EH (cell line): ENCODE data around the gene KLF6.
A peak's percentile ranks its signal among the peaks of the same experiment; 100 is the strongest.

Source experiments
- DNase-seq: peaks from one replicate; pipeline ENCODE4 v3.0.0-alpha.2; 2015; ENCODE audit warnings: low read depth

Gene KLF6

GRCh38 chr10:3787816-3788215 lies 2.8 kb upstream of the KLF6 start:
- no peak for DNase-seq

GRCh38 chr10:3787016-3787400 lies 2.0 kb upstream of the KLF6 start:
- no peak for DNase-seq

- no peak for DNase-seq
These were observed 1.4 kb upstream of the KLF6 start for GRCh38 chr10:3786295-3787015.

- peak; percentile 58 for DNase-seq
These were observed 852 bp upstream of the KLF6 start for GRCh38 chr10:3785851-3786271.

- DNase-seq: peak; percentile 98
These were observed 342 bp upstream of the KLF6 start for GRCh38 chr10:3785251-3785850.

GRCh38 chr10:3783682-3784432 lies 1.2 kb downstream of the KLF6 start:
- DNase-seq: peak; percentile 80

- peak; percentile 88 for DNase-seq
These were observed 1.7 kb downstream of the KLF6 start for GRCh38 chr10:3783316-3783681.

GRCh38 chr10:3782451-3783315 lies 2.3 kb downstream of the KLF6 start:
- DNase-seq: peak; percentile 96

- DNase-seq: no peak
These were observed 2.9 kb downstream of the KLF6 start for GRCh38 chr10:3782146-3782450.

GRCh38 chr10:3781468-3782145 lies 3.4 kb downstream of the KLF6 start:
- DNase-seq: peak; percentile 70

GRCh38 chr10:3780771-3781467 lies 4.1 kb downstream of the KLF6 start:
- DNase-seq: no peak

- peak; percentile 81 for DNase-seq
These were observed 4.8 kb downstream of the KLF6 start for GRCh38 chr10:3780021-3780770.

GRCh38 chr10:3779158-3779741 lies 5.8 kb downstream of the KLF6 start:
- peak; percentile 42 for DNase-seq

GRCh38 chr10:3778692-3779157 lies 6.3 kb downstream of the KLF6 start:
- no peak for DNase-seq

- DNase-seq: peak; percentile 30
These were observed 6.9 kb downstream of the KLF6 start for GRCh38 chr10:3777981-3778691.

GRCh38 chr10:3776796-3777571 lies 8.0 kb downstream of the KLF6 start:
- DNase-seq: peak; percentile 91

- DNase-seq: peak; percentile 75
These were observed 9.1 kb downstream of the KLF6 start for GRCh38 chr10:3775696-3776551.
